GM18498 (cell line): Measurements from ENCODE around the gene FANCC.

ENCODE experiments used
- ATAC-seq: cut with Tn5 transposase; IDR thresholded peaks from one replicate; pipeline ENCODE4 v1.9.1; 2021; ENCODE audit warnings: mild to moderate bottlenecking, moderate library complexity; ENCODE audit not compliant: unreplicated experiment

Gene FANCC

DNA sequence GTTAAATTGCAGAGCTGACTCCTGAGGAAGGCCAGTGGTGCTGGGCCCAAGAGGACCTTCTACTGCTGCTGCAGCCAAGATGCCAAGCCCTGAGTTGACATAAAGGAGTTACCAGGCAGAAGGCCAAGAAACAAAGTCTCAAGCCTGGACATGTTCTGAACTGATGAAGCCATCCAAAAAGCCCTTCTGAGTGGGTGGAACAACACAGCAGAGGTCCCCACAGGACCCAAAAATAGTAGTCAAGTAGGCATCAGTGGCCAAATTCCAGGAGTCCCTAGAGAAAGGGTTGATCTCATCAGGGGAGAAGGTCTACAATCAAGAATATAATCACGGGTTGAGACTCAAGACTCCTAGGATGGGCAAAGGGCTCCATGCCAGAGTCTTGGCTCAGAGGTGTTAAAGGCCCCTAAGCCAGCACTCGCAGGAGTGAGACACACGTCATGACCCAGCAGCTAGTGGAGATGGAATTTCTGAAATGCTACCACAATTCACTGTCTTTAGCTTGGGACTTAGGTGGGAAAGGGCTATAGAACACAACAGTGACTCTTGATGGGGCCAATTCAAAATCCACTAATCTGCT is 119.7 kb downstream of the FANCC start:
- no peak for ATAC-seq

DNA sequence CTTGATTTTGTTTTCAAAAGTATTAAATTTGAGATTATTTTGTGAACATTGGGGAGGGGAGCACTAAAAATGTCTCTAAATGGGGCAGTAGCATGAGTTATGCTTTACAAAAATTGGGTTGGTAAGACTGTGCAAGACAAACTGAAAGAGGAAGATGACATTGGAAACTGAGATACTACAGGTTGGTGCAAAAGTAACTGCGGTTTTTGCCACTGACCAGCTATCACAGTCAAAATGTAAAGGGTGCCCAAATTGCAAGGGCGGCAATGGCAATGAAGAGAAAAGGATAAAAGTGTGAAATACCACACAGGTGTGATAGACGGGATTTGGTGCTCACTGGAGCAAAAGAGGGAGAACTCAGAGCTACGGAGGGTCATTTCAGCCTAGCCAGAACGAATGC is 124.0 kb downstream of the FANCC start:
- no peak for ATAC-seq

DNA sequence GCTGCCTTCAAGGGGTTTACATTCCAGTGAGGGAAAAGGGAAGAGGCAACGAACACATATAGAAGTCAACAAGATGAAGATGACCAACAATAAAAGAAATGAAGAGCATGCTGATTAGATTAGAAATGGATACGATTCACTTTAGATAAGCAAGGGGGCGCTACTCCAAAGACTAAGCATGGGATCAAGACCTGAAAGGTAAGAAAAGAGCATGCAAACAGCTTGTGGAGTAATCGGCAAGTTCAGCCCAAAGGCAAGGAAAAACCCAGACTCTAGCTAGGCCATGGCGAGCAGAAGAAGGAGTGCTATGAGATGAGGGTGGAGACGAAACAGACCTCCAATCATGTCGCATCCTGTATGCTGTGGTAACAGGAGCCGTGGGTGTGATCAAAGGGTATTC is 124.4 kb downstream of the FANCC start:
- ATAC-seq, result no peak

DNA sequence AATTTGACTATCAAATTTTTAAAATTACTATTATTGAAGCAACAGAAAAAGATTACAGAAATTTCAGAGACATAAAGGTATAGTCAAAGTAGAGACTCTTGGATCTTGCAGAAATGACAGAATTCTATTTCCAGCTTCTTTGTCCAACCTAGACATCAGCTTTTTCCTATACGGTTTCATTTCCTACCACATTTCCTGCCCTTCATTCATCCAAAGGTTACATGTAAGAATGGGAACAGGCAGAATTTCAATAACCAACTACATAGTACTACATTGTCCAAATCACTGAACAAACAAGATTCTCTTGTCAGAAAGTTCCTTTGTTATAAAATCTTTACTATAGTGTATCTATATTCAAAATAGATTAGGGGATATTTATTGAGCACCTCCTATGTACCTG is 124.9 kb downstream of the FANCC start:
- no peak for ATAC-seq

DNA sequence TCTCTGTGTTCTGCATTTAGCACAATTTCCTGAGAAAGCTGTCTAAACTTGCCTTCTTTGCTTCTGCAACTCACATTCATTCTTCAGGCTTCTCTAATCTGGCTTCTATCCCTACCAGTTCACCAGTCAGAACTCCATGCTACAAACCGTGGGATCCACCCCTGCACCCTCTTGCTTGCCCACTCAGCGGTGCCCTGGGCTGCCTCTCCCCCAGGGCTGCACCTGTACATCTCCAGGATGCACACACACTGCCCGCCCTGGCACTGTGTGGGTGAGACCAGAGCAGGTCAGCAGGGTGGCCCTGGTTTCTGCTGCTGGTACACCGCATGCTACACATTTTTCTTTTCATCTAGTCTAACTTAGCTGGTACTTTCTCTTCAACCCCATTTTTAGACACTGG is 127.1 kb downstream of the FANCC start:
- ATAC-seq, result no peak

DNA sequence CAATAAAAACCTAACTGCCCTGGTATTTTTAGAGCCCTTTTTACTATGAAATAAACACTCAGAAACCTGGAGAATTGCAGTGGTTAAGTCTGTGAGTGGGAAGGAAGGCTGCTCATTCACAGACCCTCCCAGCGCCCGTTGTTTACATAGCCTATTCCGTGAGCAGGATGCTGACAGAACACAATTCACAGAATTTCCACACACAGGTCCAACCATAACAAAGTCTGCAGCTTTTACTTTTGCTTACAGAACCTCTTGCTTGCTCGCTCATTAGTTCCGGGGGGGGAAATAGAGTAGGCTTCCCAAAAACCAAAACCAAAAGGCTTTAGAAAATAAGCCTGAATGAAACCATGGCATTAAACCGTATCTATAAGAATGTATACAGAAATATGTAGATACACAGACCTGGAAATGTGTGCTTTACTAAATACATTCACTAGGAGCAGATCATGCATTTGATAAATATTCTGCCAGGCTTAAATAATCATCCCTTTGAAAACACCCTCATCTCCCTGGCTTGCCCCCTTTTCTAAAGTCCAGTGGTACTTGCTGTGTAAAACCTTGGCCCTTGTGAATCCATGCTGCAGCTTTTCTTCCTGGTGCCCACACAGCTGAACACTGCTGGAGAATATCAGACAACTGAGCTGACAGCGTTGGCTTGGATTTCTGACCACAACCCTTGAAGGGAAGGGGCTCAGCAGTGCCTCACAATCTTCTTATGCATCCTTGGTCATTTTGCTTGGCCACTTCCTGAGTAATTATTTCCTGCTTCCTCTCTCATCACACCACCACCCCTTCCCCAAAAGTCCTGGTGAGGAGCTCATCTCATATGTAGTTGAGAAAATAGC is 128.0 kb downstream of the FANCC start:
- ATAC-seq, result no peak

DNA sequence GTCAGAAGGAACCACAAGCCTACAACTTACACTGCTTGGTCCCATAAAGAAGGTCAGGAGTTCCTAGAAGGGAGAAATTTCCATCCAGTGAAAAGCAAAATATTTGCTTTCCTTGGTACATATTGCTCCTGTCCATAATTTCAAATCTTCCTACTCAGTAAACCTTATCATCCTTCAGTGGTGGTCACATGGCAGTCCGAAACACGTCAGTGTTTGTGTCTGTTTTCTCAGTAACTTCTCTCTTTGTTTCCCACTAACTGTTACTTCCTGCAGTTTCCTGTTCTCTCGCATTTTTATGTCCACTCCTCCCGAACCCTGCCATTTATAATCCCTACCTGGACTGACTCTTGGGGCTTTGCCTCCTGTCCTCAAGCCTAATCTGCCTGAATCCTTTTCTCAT is 129.1 kb downstream of the FANCC start:
- no peak for ATAC-seq

DNA sequence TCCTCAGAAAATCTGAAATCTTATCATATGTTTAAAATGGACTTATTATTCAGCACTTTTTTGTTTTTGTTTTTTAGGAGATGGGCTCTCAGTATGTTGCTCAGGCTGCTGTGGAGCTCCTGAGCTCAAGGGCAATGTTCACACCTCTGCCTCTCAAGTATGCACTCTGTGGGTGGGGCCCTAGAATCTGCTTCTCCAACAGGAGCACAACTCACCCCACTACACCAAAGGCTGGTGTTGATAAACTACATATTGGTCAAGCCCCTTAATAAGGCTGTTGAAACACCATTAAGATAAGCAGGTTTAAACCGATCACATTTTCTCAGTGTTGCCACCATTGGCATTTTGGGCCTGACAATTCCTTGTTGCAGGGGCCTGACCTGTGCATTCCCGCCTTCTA is 131.6 kb downstream of the FANCC start:
- no peak for ATAC-seq

DNA sequence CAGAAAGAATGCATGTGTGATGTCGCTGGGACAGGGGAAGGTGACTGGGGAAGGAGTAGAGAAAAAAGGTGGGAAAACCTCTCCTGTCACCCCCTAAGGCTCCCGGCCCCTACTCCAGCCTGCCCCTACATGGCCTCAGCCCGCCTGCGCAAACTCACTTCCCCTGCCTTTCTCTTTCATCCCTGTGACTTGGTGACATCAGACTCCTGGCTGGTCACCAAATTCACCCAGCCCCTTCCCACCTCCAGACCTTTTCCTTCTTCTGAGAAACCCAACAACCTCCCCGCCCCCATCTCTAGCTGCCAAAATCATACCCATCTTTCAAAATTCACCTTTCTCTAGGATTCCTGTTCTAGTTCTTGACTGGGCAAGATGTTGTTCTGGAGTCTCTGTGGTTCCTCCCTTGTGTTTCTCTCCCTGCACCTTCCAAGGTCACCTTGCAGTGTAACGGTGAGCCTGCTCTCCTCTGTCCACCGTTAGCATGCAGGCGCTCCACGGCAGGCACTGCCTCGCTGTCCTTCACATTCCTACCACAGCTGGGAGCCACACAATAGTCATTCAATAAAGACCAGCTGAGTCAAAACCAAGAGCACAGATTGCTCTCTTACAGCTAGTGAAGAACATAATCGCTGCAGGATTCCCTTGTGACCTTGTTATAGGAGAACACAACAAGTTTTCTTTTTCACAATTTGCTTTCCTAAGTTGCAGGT is 134.5 kb downstream of the FANCC start:
- no peak for ATAC-seq

DNA sequence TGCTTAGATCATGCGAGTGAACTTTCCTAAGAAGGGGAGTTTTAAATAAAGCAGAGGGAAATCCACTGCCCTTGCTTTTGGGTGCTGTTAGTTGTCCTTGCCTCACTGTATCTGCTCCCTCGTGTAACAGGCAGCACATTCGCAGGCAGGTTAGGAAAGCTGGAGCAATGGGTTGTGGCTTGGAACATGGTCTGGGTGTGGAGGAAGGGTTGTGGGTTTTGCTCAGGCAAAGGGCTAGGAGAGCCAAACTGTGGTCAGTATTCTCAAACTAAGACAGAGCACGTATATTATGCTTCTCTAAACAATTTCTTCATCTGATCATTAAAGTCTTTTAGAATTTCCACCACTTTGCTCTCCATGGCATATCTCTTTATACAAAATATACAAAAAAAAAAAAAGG is 135.7 kb downstream of the FANCC start:
- no peak for ATAC-seq

DNA sequence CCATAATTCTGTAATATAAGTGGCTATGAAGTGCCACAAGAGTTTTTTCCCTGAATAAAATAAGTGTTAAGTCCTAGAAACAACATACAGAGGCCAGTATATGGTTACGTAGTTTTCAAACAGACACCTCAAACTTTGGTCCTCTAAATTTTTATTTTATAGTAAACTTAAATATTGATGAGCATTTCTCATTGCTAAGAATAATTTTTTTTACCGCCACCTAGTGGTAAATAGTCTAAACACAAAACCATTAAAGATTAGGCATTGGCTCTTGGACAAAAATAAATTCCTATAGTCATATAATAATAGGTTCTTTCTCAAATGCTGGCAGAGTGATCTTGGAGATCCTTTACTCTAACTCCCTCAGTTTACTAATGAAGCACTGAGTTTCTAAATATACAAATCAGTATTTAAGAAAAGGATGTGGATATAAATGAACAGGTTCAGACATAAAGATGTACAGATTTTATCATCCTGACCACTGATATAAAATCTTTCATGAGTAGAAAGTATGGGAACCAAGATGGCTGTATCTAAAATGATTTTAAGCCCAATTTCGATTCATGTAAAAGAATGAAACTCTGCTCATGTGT is 136.2 kb downstream of the FANCC start:
- ATAC-seq, result no peak

DNA sequence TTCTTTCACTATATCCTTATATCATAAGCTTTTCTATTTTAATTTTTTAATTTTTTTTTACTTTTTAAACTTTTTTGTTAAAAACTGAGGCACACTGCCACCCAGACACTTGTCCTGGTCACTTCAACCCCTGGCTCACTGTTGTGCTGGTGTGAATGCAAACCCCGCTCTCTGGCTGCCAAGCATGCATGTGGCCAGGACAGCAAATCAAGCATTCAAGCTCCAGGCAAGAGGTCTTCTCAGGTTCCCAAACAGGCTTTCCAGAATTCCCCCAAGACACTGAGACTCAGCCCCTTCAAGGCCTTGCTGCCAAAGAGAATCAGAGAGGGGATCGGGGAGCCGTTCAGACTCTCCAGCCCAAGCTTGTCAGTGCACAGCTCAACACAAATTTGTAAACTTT is 139.9 kb downstream of the FANCC start:
- no peak for ATAC-seq

DNA sequence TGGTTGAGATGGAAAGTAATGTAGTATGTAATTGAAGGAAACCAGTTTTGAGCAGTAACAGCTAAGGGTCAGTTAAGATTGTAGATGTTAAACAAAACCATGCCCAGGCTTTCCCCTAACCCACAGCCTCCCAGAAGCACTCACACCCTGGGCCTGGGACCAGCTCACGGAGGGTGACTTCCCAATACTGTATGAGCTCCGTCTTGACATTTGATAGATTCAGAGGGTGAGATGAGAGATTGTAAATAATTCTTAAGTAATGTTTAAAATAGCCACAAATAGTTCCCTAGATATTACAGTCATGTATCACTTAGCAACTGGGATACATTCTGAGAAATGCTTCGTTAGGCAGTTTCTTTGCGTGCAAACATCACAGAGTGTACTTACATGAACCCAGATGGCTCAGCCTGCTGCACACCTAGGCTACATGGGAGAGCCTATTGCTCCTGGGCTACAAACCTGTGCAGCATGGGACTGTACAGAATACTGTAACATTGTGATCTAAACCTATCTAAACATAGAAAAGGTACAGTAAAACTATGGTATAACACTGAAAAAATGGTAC is 140.7 kb downstream of the FANCC start:
- no peak for ATAC-seq

DNA sequence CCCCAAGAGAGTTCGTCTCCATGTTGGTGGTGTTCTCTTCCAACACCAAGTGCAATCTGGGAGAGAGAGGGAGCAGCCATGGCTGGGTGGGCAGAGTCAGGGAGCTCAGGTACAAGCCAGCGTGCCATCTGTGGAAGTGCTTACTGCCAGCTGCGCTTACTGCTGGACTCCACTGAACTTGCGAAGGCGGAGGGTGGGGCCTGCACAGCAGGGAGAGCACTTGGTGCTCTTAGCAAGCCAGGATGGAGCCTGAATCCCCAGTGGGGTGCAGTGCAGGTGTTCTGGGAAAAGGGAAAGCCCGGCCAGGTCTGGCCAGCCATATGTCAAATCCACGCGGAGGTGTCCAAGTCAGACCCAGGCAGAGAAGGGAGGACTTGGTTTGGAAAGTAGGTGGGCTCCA is 142.0 kb downstream of the FANCC start:
- no peak for ATAC-seq

DNA sequence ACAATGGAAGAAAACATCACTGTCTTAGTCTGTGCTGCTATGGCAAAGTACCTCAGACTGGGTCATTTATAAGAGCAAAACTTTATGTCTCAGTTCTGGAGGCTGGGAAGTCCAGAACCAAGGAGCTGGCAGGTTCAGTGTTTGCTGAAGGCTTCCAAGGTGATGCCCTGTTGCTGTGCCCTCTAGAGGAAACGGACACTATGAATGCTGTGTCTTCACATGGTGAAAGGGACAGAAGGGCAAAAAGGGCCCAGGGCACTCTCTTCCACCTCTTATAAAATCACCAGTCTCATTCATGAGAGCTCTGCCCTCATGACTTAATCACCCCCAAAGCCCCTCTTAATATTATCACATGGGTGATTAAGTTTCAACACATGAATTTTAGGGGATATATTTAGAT is 143.5 kb downstream of the FANCC start:
- no peak for ATAC-seq

DNA sequence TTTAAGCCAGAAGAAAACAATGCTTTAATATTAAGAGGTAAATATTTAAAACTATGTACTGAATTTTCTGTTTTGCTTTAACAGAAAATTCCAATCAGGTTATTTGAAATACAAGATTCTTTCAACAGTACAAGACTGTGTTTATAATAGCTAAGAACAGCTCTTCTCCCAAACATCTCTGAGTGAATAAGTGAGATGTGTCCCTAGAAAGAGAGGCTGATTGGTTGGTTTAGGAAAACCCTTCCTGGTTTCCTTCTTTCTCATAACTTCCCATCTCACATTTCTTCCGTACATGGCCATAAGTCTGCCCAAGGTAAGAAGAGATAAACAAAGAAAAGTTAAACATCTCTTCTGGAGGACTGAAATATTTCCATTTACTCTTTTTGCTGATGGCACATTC is 145.9 kb downstream of the FANCC start:
- no peak for ATAC-seq

DNA sequence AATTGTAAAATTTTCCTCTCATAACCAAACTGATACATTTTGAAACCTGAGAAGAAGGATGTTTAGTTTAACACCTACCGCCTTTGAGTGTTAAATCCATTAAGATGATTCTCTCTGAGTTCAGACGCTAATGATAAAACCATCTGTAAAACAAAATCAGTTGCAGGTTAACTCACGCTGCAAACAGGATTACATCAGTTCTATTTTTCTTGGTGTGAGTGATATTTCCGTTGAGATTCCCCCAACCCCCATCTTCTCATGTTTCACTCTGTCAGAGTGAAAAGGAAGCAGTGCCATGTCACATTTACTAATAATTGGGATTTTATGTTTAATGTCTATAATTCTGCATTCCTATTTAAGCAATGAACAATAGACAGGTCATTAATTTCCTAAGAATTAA is 146.5 kb downstream of the FANCC start:
- ATAC-seq, result no peak

DNA sequence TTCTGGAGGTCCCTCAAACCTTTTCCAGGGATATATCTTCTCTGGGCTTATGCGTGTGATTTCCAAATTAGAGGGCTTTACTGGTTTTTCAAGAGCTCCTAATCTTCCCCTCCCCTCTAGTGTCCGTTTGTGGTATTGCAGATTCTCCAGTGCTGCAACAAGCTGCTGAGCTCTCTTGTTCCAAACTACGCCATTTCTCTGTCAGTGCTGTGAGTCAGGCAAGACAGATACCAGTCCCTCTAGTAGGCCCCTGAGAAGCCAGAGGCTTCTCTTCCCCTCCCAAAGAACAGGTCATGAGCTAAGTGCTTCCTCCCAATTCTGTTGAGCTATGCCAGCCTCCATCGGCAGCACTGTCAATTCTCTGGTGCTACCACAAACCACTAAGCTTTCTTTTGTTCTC is 149.5 kb downstream of the FANCC start:
- ATAC-seq, result no peak

DNA sequence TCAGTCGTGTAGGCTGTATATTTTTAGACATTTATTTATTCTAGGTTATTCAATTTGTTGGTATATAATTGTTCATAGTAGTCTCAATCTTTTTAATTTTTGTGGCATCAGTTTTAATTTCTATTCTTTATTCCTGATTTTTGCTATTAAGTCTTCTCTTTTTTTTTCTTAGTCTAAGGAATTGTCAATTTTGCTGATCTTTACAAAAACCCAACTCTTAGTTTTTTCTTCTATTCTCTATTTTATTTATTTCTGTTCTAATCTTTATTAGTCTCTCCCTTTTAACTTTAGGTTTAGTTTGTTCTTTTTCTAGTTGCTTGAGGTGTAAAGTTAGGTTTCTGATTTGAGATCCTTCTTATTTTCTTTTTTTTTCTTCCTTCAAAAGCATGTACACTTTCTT is 152.5 kb downstream of the FANCC start:
- ATAC-seq, result no peak

DNA sequence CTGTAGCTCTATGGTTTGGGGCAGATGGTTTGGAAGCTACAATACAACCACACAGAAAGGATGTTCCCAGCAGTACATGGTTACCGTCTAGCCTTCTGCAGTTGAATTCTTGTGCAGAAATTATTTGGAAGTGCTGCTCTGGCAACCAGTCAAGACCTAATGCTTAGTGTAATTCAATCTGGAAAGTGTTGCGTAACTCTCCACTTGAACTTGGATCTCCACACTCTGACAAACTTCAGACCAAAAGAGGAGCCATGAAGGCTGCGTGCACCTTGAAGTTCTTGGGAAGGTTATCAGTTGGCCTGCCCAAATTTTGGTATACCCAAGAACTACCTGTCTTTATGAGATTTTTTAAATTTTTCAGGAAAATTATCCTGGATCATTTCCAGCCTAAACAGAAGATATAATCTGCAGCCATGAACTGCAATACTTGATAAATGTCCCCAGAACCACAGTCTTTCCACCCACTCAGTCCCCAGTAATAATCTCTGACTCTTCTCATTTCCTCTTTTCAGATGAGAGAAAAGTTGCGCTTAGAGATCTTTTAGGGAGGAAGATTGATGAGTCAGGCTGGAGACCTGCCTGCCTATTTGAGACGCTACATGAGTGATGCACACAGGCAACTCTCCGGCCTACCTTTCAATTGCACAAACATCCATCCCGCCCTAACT is 159.9 kb downstream of the FANCC start:
- ATAC-seq, result peak; percentile 90

DNA sequence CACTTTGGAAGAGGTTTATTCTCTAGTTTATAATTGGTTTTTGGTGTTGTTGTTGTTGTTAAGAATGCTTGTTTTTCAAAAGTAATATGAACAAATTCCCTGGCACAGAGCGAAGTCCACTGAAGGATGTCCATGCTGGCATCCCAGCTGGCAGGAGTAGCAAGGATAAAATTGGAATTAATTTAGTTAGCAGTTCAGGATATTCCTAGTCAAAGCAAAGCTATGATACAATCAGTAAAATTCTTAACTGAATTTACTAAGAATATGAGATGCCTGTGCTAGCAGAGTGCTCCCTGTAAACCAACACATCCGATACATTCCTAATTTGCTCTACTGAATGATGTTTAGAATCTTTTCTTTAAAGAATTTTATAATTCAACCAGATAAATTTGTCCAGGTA is 161.4 kb downstream of the FANCC start:
- ATAC-seq, result no peak
